Measurements from ENCODE around the gene GKN1.
A peak's percentile ranks its signal among the peaks of the same experiment; 100 is the strongest.

The GKN1 gene

GRCh38 chr2:69010437-69011194, 36.2 kb downstream of the GKN1 start:
- DNase-seq: no peak

DNA sequence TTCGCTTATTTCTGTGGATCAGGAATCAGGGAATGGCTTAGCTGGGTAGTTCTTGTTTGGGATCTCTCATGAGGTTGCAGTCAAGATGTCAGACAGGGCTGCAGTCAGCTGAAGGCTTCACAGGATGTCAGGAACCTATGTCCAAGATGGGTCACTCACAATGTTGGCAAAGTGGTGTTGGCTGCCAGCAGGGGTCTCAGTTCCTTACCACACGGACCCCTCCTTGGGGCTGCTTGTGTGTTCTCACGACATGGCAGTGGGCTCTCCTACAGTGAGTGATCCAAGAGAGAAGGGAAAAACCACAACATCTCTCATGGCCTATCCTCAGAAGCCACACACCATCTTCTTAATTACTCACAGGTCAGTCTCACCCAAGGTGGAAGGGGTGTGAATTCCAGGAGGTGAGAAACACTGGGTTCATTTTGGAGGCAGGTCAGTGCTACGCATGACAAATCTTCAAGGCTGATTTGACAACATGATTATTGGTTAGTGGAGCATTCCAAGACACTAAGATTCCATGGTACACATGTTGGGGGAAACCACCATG, 37.2 kb downstream of the GKN1 start:
- no peak for DNase-seq

GRCh38 chr2:69012310-69013141, 38.1 kb downstream of the GKN1 start:
- DNase-seq: no peak

GRCh38 chr2:69013142-69013839, 38.9 kb downstream of the GKN1 start, which contains the start of gene ANTXR1:
Gene ANTXR1 (plus strand): TSS chr2:69013179. CDS start chr2:69013500, 321 bp downstream.
- DNase-seq: no peak

DNA sequence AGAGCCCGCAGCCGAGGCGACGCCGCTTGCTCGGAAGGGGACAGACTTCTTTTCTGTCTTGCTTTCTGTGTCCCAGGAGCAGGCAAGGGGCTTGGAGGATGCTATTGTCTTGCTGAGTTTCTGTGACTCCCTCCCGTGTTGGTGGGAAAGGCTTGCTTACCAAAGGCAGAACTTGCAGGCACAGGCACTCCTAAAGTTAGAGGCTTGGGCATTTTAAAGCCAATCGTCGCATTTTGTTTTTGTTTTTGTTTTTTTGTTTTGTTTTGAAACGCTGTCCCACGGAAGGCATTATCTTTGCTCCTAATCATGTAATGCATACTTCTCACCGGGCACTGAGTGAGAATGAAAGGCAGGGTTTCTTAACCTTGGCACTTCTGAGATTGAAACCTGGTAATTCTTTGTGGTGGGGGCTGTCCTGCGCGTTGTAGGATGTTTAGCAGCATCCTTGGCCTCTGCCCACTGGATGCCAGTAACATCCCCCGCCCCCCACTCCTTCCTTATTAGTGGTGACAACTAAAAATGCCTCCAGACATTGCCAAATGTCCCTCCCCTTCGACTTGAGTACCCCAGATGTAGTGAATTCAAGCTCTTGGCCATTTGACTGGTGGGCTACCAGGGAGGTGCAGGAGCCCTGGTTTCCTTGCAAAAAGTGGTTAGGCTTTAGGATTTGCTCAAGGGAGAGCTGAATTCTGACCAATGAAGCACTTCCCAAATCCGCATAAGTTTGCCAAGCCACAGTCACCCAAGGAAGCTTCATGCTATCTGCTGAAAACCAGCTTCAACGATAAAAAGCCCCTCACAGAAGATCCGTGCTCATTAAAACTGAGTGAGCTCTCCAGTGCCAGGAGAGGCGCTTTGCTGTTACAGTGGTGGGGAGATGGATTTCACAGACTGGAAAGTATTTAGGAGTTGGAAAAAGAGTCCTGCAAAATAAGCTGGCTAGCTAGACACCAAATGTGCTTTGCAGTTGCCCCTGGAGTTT, 39.7 kb downstream of the GKN1 start:
- DNase-seq: no peak

- no peak for DNase-seq
These were observed 42.6 kb downstream of the GKN1 start for GRCh38 chr2:69017080-69017479.

DNA sequence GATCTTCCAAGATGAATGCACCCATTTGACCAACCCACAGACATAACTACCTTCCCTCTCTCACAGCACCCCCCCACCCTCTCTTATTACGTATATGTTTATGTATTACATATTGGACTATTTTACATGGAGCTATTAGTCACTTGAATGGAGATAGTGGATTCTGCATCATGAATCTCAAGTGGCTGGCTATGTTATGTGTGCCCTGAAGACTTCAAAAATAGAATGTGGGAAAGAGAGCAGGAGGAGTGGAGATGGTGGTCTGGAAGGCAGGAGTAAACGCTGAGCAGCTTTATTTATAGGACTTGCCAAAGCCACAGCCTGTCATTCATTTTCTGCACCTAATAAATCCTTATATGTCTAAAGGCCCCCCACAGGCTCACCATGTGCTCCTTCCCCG, 43.4 kb downstream of the GKN1 start:
- DNase-seq: no peak

GRCh38 chr2:69018678-69019095, 44.3 kb downstream of the GKN1 start:
- no peak for DNase-seq

DNA sequence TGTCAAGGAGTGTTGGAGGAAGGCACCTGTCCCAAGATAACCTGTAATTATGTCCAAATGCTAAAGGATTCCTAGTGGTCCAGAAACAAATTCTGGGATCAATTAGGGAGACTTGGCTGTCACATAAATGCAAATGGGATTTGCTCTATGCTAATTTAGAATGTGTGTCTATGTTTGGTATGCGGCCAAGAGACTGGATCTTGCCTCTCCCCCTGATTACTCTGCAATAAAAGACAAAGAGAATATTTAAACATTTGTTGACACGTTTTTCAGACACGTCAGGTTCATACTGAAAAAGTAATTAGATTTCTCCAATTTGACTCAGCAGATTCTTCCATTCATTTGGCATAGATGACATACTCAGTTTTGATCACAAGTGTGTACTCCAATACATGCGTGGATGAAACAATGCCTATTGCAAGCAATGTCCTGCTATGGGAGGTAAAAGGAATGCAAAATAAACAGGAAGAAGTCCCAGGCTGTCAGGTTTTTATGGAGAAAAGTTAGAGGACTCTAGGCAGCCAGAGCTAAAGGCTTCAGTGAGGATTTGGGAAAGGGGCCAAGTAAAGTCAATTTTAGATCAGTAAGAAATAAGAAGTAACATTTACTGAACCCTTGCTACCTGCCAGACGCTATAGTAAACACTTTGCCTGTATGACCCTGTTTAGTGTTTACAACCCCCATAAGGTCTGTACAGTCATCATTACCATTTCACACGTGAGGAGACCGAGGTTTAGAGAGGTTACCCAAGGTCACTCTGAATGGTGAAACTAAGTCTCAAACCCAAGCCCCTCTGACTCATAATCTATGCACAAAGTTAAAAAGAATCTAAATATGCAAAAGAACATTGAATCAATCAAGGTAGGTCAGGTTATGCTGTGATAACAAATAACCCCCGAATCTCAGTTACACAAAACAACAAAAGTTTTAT, 46.3 kb downstream of the GKN1 start:
- no peak for DNase-seq

GRCh38 chr2:69021727-69022126, 47.3 kb downstream of the GKN1 start:
- DNase-seq: no peak

DNA sequence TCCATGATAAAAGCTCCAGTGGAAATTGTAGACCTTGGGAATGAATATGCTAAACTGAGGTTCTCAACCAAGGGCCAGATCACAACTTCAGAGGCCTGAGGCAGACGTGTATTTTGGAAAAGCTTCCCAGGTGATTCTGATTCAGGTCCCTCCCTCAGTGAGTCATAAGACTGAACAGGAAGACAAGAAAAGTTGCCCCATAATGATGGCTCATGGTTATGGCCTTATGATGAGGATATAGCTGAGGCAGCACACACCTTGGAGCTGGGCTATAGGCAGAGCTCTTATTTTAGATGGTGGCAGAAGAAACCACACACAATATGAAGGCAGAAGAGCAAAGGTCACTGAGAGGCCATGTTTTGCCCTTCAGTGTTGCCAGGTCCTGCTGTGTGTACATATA, 48.1 kb downstream of the GKN1 start:
- no peak for DNase-seq

DNA sequence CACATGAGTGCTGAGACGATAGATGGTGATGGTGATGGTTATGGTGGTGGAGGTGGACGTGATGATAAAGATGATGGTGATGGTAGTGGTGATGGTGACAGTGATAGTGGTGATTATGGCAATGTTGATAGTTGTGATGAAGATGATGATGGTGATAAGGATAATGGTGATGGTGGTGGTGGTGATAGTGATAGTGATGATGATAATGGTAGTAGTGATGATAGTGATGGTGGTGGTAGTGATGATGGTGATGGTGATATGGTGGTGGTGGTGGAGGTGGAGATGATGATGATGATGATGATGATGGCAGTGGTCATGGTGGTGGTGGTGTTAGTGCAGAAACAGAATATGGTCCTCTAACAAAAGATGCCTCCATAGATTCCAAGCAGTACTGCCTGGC, 48.8 kb downstream of the GKN1 start:
- DNase-seq: no peak

- peak; percentile 56 to 66 for DNase-seq
These were observed 51.6 kb downstream of the GKN1 start for GRCh38 chr2:69026026-69026425.

GRCh38 chr2:69026691-69027459, 52.4 kb downstream of the GKN1 start:
- DNase-seq: no peak
